HG02973 (cell line): ENCODE measurements around the gene STXBP5.

Experiments used
- ATAC-seq: cut with Tn5 transposase; IDR thresholded peaks from one replicate; pipeline ENCODE4 v1.9.1; 2021; ENCODE audit warnings: moderate library complexity; ENCODE audit not compliant: unreplicated experiment

The STXBP5 gene

GRCh38 chr6:147283460-147283859 lies 79.2 kb downstream of the STXBP5 start:
- no peak for ATAC-seq

- ATAC-seq, result peak; percentile 54
Measured at GRCh38 chr6:147285087-147285855, 81.1 kb downstream of the STXBP5 start.

GRCh38 chr6:147287869-147288271 lies 83.7 kb downstream of the STXBP5 start:
- ATAC-seq, result no peak

- no peak for ATAC-seq
Measured at GRCh38 chr6:147297124-147297523, 92.9 kb downstream of the STXBP5 start.

GRCh38 chr6:147297663-147298316 lies 93.6 kb downstream of the STXBP5 start:
- no peak for ATAC-seq

GRCh38 chr6:147298461-147298860 lies 94.2 kb downstream of the STXBP5 start:
- ATAC-seq, result no peak

- ATAC-seq, result no peak
Measured at GRCh38 chr6:147299035-147299434, 94.8 kb downstream of the STXBP5 start.

GRCh38 chr6:147301070-147301469 lies 96.9 kb downstream of the STXBP5 start:
- ATAC-seq, result no peak

GRCh38 chr6:147304016-147304415 lies 99.8 kb downstream of the STXBP5 start:
- ATAC-seq, result no peak

- no peak for ATAC-seq
Measured at GRCh38 chr6:147310521-147310920, 106.3 kb downstream of the STXBP5 start.

GRCh38 chr6:147311218-147311617 lies 107.0 kb downstream of the STXBP5 start:
- no peak for ATAC-seq

GRCh38 chr6:147321260-147321659 lies 117.0 kb downstream of the STXBP5 start:
- ATAC-seq, result no peak

- ATAC-seq, result peak; percentile 99
Measured at GRCh38 chr6:147322299-147323162, 118.3 kb downstream of the STXBP5 start.

- ATAC-seq, result no peak
Measured at GRCh38 chr6:147325557-147325956, 121.3 kb downstream of the STXBP5 start.

- ATAC-seq, result no peak
Measured at GRCh38 chr6:147331401-147331800, 127.2 kb downstream of the STXBP5 start.

- ATAC-seq, result no peak
Measured at GRCh38 chr6:147337921-147338320, 133.7 kb downstream of the STXBP5 start.

- ATAC-seq, result no peak
Measured at GRCh38 chr6:147341486-147341885, 137.3 kb downstream of the STXBP5 start.

- no peak for ATAC-seq
Measured at GRCh38 chr6:147345902-147346301, 141.7 kb downstream of the STXBP5 start.

- ATAC-seq, result no peak
Measured at GRCh38 chr6:147347179-147347881, 143.1 kb downstream of the STXBP5 start.

- no peak for ATAC-seq
Measured at GRCh38 chr6:147347882-147348575, 143.8 kb downstream of the STXBP5 start.
